ENCODE data around the gene USP24.

DNA sequence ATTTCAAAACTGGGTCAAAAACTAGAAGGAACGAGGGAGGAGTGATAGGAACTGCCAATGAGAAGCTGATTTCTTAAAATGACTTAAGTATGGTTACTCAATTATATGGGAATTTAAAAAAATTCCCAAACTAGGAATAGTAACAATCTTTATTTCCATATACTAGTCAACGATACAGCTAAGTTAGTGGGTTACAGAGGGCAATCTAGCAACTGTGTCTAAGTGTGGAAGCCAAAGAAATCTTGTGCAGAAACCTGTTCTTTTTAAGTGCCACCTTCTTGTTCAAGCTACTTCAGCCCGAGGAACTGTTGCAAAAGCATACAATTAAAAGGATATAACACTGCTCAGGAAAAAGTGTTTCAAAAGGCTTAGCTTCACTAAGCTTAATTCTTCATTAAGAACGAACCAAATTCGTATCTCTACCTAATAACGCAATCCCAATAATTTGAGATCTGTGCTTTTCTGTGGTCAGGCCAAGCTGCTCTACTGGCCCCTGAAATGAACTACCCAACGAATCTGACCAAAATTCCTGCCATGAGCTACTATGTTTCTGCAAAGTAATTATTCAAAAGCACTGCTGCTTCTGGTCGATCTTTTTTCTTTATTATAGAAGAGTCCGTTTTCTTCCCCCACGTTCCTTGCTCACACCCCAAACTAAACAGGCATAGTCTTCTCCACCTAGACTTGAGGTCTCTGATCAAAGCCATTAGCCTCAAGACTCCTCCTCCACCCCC is 1.8 kb downstream of the USP24 start:
- TF ChIP-seq POLR2A (IDR thresholded peaks at IDR 0.05): no peak
- TF ChIP-seq, protein P1, sequence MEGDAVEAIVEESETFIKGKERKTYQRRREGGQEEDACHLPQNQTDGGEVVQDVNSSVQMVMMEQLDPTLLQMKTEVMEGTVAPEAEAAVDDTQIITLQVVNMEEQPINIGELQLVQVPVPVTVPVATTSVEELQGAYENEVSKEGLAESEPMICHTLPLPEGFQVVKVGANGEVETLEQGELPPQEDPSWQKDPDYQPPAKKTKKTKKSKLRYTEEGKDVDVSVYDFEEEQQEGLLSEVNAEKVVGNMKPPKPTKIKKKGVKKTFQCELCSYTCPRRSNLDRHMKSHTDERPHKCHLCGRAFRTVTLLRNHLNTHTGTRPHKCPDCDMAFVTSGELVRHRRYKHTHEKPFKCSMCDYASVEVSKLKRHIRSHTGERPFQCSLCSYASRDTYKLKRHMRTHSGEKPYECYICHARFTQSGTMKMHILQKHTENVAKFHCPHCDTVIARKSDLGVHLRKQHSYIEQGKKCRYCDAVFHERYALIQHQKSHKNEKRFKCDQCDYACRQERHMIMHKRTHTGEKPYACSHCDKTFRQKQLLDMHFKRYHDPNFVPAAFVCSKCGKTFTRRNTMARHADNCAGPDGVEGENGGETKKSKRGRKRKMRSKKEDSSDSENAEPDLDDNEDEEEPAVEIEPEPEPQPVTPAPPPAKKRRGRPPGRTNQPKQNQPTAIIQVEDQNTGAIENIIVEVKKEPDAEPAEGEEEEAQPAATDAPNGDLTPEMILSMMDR (IDR thresholded peaks at IDR 0.05): no peak
